Hypothalamus (tissue), 51 donors: Measurements from ENCODE around the gene CACFD1.

Experiments used
- DNase-seq, 51 donors: peaks; one replicate each; lab custom pipeline; 2025; lab: John Stamatoyannopoulos, UW

The CACFD1 gene

GRCh38 chr9:133495327-133496293 lies 35.8 kb downstream of the CACFD1 start:
- no peak for DNase-seq

GRCh38 chr9:133496861-133497842 lies 37.4 kb downstream of the CACFD1 start:
- no peak for DNase-seq

DNA sequence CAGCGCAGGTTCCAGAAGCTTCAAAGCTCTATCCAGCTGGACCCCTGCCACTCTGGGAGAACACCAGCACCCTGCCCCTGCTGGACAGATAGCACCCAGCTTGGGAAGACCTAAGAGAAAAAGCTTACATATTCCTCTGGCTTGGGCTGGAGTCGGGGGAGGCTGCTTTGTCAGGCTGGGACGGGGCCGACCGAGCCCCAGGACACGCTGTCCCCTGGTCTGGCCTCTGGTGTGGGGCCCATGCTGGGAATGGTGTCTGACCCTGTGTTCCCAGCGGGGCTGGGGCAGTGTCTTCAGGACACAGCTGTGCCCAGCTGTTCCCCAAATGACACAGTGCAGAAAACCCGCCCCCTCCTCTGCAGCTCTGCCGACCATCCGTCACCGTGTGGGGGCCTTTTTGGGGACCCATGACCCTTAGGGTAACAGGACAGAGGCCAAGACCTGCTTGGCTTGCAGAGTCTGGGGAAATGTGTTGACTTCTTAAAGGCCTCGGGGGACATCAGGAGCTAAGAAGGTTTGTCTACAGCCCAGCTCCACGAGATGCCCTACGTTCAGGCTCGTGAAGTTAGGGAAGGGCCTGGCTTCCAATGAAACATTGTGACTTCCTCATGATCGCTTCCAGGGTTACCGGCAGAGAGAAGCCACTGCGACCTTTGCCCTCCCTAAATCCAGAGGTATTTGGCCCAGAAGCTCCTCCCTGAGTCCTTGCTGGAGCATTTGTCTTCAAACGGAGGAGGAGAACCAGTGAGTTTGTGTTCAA lies 39.5 kb downstream of the CACFD1 start:
- no peak for DNase-seq

GRCh38 chr9:133499892-133500270 lies 40.1 kb downstream of the CACFD1 start:
- DNase-seq = no peak

GRCh38 chr9:133502112-133502511 lies 42.3 kb downstream of the CACFD1 start:
- DNase-seq = no peak

- DNase-seq = no peak
Measured at GRCh38 chr9:133505186-133505830, 45.5 kb downstream of the CACFD1 start.

DNA sequence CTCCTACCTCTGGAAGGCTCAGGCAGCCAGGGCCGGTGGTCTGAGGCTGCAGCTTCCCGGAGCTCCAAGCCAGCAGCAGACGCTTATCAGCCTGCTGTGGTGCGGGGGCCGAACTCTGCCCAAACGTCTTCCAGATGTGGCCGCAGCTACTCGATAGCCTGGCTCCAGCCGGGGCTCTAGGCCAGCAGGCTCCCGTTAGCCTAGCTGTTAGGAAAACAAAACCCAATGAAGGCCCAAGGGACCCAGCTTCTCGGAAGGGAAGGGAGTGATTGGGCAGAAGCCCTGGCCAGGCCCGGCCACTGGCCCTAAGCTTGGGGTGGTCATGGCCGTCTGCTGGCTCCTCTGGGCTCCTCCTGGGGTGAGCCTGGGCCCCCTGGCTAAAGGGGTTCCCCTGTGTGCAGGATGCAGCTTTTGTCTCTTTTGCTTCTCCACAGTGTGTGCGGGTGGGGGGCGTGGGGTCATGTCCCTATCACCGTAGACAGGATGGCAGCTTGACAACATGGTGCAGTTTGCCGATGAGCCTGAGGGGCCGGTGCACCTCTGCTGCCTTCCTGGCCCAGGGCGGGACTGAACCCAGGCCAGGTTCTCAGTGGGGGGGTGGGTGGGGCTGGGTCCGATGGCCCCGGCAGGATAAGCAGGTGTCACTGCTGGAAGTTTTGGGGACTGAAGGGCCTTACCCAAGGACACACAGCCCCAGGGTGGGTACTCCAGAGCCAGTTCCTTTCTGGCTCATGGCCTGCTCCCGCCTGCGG lies 46.3 kb downstream of the CACFD1 start:
- no peak for DNase-seq

GRCh38 chr9:133506653-133507038 lies 46.9 kb downstream of the CACFD1 start:
- DNase-seq = no peak

DNA sequence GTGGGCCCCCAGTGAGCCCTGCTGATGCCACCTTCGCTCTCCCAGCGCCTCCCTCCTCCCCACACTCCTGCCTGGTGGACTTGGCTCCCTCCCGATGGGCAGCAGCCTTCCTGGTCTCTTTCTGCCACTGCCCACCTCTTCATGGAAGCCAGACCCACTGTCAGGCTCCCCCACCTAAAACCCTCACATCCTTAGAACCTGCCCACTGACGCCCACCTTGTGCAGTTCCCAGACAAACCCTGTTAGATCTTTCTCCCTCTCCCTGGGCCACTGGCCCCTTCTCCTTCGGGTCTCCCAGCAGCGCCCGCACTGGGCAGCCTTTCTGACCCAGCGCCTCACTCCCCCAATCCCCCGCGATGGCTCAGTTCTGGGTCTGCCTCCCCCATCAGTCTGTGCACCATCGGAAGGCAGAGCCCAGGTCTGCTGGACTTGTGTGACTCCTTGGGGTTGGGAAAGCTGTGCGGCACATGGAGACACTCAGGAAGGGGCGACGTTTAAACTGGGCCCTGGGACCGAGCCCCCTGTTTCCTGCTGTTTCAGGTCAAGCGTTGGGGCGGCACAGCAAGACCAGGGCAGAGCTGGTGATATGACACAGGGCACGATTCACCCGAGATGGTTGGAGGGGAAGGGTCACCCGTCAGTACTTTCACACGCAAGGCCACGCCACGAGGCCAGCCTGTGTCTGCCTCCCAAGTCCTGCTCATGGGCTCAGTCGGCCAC lies 47.6 kb downstream of the CACFD1 start:
- DNase-seq = no peak

- DNase-seq = no peak
Measured at GRCh38 chr9:133508046-133508445, 48.3 kb downstream of the CACFD1 start.

DNA sequence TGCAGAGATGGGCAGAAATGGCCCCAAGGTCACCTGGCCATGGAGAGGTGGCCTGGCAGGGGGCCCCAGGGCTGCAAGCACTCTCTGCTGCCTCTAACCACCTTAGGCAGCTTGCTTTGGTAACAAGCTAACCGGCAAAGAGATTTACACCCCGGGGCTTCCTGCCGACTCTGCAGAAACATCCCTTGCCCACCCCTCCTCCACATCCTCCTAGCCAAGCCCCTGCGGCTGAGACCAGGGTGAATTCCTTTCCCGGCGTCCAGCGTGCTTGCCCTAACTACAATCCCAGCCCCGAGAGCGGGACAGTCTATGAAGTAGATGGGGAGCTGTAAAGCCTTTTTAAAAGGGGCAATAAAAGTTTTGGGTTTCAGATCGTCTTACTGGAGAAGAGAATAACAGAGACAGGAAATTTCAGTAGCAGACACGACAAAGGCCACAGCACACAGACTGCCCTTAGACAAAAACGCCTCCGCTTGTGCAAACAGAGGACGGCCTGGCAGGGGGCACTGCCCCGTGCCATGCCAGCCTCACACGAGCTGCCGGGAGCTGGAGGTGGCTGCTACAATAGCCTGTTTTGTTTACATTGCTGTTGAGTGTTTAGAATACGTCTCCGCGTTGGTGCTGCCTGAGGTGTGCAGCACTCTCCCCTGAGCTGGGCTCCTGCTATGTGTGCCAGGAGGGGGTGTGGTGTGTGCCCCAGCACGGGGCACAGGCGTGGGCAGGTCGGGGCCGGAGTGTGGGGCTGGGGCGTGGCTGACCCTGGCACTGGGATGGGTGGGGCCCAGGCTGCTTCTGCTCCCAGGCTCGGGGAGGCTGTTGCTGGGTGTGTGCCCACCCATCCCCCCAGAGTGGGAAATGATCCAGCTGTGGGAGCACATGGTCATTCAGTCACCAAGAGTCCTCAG lies 49.7 kb downstream of the CACFD1 start:
- DNase-seq = peak in 25 of 51 donors; percentile 13 to 74 (median 39)

DNA sequence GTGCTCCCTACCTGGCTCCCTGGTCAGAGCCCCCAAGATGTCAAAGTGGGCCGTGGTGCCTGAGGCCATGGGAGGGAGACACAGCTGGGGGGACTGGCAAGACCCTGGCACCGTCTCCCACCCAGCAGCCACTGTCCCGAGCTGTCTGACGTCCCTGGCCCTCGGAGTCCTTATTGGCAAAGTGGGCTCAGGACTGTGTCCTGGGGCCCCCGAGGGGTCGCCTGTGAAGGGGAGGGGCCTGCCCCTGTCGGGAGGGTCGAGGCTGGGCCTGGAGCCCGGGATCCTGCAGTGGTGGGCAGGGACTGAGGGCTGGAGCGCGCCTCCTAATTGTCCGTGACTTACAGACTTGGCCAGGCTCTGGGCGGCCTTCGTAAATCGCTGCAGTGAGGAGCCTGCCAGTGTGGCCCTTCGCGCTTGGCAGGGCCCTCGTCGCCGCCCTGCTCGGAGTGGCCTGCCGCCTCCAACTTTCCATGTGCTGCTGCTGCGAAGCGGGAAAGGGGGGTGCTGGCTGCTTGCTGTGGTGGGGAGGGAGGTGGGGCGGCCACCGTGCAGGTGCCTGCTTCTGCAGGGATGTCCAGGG lies 51.2 kb downstream of the CACFD1 start:
- DNase-seq = no peak

DNA sequence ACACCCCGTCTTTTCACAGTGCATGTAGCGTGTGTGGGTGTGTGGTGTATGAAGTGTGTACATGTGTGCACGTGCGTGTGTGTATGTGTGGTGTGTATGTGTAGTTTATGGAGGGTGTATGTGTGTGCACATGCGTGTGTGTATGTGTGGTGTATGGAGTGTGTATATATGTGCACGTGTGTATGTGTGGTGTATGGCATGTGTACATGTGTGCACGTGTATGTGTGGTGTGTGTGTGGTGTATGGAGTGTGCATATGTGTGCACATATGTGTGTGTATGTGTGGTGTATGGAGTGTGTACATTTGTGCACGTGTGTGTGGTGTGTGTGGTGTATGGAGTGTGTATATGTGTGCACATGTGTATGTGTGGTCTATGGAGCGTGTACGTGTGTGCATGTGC lies 51.8 kb downstream of the CACFD1 start:
- DNase-seq = no peak

GRCh38 chr9:133512253-133513213 lies 52.8 kb downstream of the CACFD1 start:
- DNase-seq = no peak

GRCh38 chr9:133513214-133514100 lies 53.7 kb downstream of the CACFD1 start:
- DNase-seq = peak in 2 of 51 donors; percentile 22 to 25
